ENCODE results near the gene SPTLC3. TPM values are rescaled to one million over a fixed set of nuclear protein-coding genes. Genes with fewer than 3 reads are reported as not detected.

SPTLC3 gene
- total RNA-seq, 1 donor from 2014 or later, result 18.7 TPM

DNA sequence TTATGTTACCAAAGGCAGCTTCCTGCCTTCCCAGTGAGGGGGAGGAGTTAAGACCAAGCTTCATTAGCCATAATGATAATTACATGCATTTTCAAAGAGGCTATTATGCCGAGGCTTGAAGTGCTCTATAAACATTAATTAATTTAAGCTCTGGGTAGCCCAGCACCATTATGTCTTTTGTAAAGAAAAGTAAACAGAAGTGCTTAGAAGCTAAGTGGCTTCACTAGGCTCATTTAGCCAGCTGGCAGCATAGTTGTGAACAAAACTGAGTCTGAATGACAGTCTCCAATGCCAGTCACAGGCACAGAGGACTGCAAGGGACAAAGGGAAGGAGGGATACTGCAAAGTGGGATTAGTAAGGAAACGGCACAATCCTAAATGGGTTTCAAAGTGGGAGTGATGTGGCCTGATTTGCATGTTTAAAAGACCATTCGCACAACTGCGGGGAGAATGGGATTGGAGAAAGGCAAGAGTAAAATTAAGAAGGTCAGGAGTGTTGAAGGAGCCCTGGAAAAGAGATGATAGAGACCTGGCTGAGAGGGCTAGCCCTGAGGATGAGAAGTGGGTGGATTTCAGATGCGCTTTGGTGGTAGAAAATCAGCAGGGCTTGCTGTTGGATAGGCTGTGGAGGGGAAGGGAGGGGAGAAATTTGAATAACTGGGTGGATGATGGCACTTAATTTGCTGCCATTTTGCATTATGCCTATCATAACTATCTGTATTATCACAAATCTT is 192.2 kb downstream of the SPTLC3 start:
- no peaks in the 10 kb centered on the region for H3K36me3 ChIP-seq
- ATAC-seq (no peak), DNase-seq (no peak)
- TF ChIP-seq, protein P1, sequence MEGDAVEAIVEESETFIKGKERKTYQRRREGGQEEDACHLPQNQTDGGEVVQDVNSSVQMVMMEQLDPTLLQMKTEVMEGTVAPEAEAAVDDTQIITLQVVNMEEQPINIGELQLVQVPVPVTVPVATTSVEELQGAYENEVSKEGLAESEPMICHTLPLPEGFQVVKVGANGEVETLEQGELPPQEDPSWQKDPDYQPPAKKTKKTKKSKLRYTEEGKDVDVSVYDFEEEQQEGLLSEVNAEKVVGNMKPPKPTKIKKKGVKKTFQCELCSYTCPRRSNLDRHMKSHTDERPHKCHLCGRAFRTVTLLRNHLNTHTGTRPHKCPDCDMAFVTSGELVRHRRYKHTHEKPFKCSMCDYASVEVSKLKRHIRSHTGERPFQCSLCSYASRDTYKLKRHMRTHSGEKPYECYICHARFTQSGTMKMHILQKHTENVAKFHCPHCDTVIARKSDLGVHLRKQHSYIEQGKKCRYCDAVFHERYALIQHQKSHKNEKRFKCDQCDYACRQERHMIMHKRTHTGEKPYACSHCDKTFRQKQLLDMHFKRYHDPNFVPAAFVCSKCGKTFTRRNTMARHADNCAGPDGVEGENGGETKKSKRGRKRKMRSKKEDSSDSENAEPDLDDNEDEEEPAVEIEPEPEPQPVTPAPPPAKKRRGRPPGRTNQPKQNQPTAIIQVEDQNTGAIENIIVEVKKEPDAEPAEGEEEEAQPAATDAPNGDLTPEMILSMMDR (IDR thresholded peaks at IDR 0.05), result no peak
- H3K4me3 ChIP-seq, result no peak overlapping the region
- H3K4me1 ChIP-seq, result no peaks in the 10 kb centered on the region
- H3K27me3 ChIP-seq (ENCODE audit: low read depth), result no peaks in the 10 kb centered on the region
- intact Hi-C loops (cut with DNase I), result no loop called here
- no peaks in the 10 kb centered on the region for H3K9me3 ChIP-seq
- H3K27ac ChIP-seq, result no peak overlapping the region

DNA sequence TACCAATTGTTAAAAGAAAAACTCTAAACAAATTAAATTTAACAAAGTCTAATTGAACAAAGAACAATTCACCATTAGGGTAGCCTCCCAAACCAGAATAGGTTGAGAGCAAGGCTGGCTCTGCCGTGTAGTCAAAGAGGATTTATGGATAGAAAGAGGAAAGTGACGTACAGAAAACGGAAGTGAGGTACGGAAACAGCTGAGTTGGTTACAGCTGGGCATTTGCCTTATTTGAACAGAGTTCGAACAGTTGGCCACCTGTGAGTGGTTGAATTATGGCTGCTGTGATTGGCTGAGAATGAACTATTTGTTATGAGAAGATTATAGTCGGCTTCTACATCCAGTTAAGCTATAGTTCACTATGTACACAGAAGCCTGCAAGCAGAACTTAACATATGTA is 193.8 kb downstream of the SPTLC3 start:
- no peak for ATAC-seq
- DNase-seq, result no peak

DNA sequence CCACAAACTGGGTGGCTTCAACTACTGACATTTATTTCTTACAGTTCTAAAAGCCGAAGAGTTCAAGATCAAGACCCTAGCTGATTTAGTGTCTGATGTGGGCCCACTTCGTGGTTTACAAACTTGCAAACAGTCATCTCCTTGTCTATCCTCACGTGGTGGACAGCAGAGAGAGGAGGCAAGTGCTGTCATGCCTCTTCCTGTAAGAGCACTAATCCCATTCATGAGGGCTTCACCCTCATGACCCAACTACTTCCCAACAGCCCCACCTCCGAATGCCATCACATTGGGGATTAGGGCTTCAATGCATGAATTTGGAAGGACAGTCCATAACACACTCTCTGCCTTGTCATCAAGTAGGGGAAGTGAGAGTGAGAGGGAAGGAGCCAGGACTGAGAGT is 196.7 kb downstream of the SPTLC3 start:
- intact Hi-C loops (cut with DNase I), result no loop called here
- TF ChIP-seq, protein P1 (IDR thresholded peaks at IDR 0.05), result no peak
- no peak overlapping the region for H3K4me3 ChIP-seq
- no peaks in the 10 kb centered on the region for H3K9me3 ChIP-seq
- H3K27ac ChIP-seq, result no peak overlapping the region
- no peaks in the 10 kb centered on the region for H3K4me1 ChIP-seq
- H3K27me3 ChIP-seq (ENCODE audit: low read depth), result no peaks in the 10 kb centered on the region
- DNase-seq (no peak), ATAC-seq (no peak)
- no peaks in the 10 kb centered on the region for H3K36me3 ChIP-seq

More for the DNA sequence above, 193.8 kb downstream of the SPTLC3 start:
- Histone ChIP-seq H3K27ac (no peak overlapping the region), H3K36me3 (no peaks in the 10 kb centered on the region), H3K4me1 (no peaks in the 10 kb centered on the region), H3K27me3 (ENCODE audit: low read depth) (no peaks in the 10 kb centered on the region), H3K4me3 (no peak overlapping the region), H3K9me3 (no peaks in the 10 kb centered on the region)
- TF ChIP-seq, protein P1 (IDR thresholded peaks at IDR 0.05), result no peak
- intact Hi-C loops (cut with DNase I), result no loop called here

DNA sequence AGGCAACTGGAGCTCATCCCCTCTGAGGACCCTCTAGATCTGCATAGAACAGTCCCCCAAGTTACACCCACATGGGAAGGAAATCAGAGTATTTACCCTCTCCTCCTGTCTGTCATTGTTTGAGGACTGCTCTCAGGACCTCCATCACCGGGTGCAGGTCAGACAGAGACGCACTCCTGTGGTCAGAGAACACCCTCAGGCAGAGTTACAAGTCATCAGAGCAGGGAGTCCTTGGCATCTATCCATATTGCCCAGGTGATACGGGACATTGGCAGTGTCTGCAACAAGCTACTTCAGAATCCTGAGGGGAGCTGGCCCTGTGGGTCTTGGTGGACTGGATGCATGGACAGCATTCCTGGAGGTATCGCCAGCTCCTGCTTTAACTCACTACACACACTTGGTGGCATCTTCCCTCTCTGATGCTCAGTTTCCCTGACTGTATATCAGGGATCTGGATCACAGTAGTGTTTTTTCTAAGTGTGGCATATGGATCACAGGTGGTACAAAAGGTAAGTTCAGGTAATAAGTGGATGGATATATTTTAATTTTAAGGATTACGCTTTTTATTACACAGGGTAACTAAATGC is 197.2 kb downstream of the SPTLC3 start:
- no peak overlapping the region for H3K27ac ChIP-seq
- intact Hi-C loops (cut with DNase I), result no loop called here

DNA sequence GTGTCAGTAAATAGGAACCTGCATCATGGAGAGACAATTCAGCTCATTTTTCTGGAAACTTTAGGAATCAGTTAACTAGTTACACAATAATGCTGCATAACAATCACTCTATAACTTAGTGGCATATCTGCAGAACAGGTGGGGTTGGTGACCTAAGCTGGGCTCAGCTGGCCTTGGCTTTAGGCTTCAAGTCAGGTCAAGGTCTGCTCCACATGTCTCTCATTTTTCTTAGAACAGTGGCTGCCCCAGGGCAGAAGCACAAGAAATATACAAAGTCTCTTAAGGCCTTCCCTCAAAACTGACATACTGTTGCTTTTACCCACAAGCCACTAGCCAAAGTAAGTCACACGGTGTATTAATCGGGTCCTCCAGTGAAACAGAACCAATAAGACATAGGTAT is 198.2 kb downstream of the SPTLC3 start:
- H3K9me3 ChIP-seq, result no peaks in the 10 kb centered on the region
- H3K36me3 ChIP-seq, result no peaks in the 10 kb centered on the region
- intact Hi-C loops (cut with DNase I), result no loop called here
- H3K4me1 ChIP-seq, result no peaks in the 10 kb centered on the region
- ATAC-seq (no peak), DNase-seq (no peak)
- no peak overlapping the region for H3K27ac ChIP-seq
- no peaks in the 10 kb centered on the region for H3K27me3 ChIP-seq (ENCODE audit: low read depth)
- H3K4me3 ChIP-seq, result no peak overlapping the region
- TF ChIP-seq, protein P1 (IDR thresholded peaks at IDR 0.05), result no peak

More for the DNA sequence above, 197.2 kb downstream of the SPTLC3 start:
- DNase-seq, result no peak
- no peaks in the 10 kb centered on the region for H3K27me3 ChIP-seq (ENCODE audit: low read depth)
- no peaks in the 10 kb centered on the region for H3K9me3 ChIP-seq
- no peaks in the 10 kb centered on the region for H3K4me1 ChIP-seq
- no peak for ATAC-seq
- TF ChIP-seq, protein P1 (IDR thresholded peaks at IDR 0.05), result no peak
- no peak overlapping the region for H3K4me3 ChIP-seq
- no peaks in the 10 kb centered on the region for H3K36me3 ChIP-seq

Data from lower lobe of right lung (tissue), 2 donors.